Measurements from ENCODE around the gene UVSSA.

The UVSSA gene

GRCh38 chr4:1354983-1355275, 7.9 kb downstream of the UVSSA start:
- no peak overlapping the region for H3K4me3 ChIP-seq (ENCODE audit: low read length)
- no peak for TF ChIP-seq CTCF (conservative IDR thresholded peaks at IDR 0.05; ENCODE audit: low read depth, low read length)
- DNase-seq (ENCODE audit: low read depth), result no peak

- H3K4me3 ChIP-seq (ENCODE audit: low read length), result no peak overlapping the region
- DNase-seq (ENCODE audit: low read depth), result no peak
These were observed 8.4 kb downstream of the UVSSA start for GRCh38 chr4:1355378-1355777.

GRCh38 chr4:1356181-1356998, 9.4 kb downstream of the UVSSA start:
- no peak overlapping the region for H3K4me3 ChIP-seq (ENCODE audit: low read length)
- peak; percentile 89 for TF ChIP-seq CTCF (conservative IDR thresholded peaks at IDR 0.05; ENCODE audit: low read depth, low read length)
- no peak for DNase-seq (ENCODE audit: low read depth)

More at GRCh38 chr4:1355378-1355777, 8.4 kb downstream of the UVSSA start:
- no peak for TF ChIP-seq CTCF (conservative IDR thresholded peaks at IDR 0.05; ENCODE audit: low read depth, low read length)

- no peak for TF ChIP-seq CTCF (conservative IDR thresholded peaks at IDR 0.05; ENCODE audit: low read depth, low read length)
- DNase-seq (ENCODE audit: low read depth), result no peak
- no peak overlapping the region for H3K4me3 ChIP-seq (ENCODE audit: low read length)
These were observed 10.6 kb downstream of the UVSSA start for GRCh38 chr4:1357356-1358248.

GRCh38 chr4:1358421-1359143, 11.6 kb downstream of the UVSSA start:
- TF ChIP-seq CTCF (conservative IDR thresholded peaks at IDR 0.05; ENCODE audit: low read depth, low read length), result no peak
- DNase-seq (ENCODE audit: low read depth), result no peak
- H3K4me3 ChIP-seq (ENCODE audit: low read length), result no peak overlapping the region

GRCh38 chr4:1359144-1359501, 12.1 kb downstream of the UVSSA start:
- TF ChIP-seq CTCF (conservative IDR thresholded peaks at IDR 0.05; ENCODE audit: low read depth, low read length), result no peak
- DNase-seq (ENCODE audit: low read depth), result no peak
- no peak overlapping the region for H3K4me3 ChIP-seq (ENCODE audit: low read length)

Measured in retinal pigment epithelial cell (primary cell).